B cell (primary cell): Measurements from ENCODE around the gene NECTIN4. TPM values are rescaled to one million over a fixed set of nuclear protein-coding genes. Genes with fewer than 3 reads are reported as not detected.

Source experiments
- ATAC-seq: fragments of 200-7000 bp; cut with Tn5 transposase; one replicate; pipeline ENCODE4 v1.10.0; 2021; ENCODE audit warnings: low read depth, mild to moderate bottlenecking, moderate number of reproducible peaks, moderate library complexity
- CTCF ChIA-PET: fragments of 350-600 bp; sonication (Branson Sonifier 250); formaldehyde crosslinking; loops from one replicate; lab custom pipeline; 2021; ENCODE audit warnings: antibody characterized with exemption, inconsistent platforms; lab: Charles Lee
- POLR2A ChIA-PET: fragments of 350-600 bp; sonication (Branson Sonifier 250); formaldehyde crosslinking; loops from one replicate; lab custom pipeline; 2021; ENCODE audit warnings: antibody characterized with exemption; lab: Charles Lee
- DNase-seq: peaks from one replicate; pipeline ENCODE4 v3.0.0; 2013
- H2AFZ ChIP-seq: 2 replicates; pipeline ENCODE4 v1.6.1; 2012; ENCODE audit warnings: mild to moderate bottlenecking, low read depth, low read length; ENCODE audit not compliant: insufficient read depth, poor library complexity, severe bottlenecking
- H3K27ac ChIP-seq, 2 donors: 1 replicate in 1 of 2; 2 replicates in 1 of 2; pipeline ENCODE4 v1.5.1; 2012 to 2013; ENCODE audit warnings: low read length in 2 of 2, mild to moderate bottlenecking in 2 of 2, moderate library complexity in 1 of 2
- H3K27me3 ChIP-seq, 4 experiments: fragments of 200-600 bp in 1 of 4; sonication (generic) in 1 of 4; replicated peaks in 1 of 4; 1 replicate in 2 of 4; 2 replicates in 2 of 4; pipeline versions ENCODE4 v1.6.1 to v1.7.0; 2013 to 2016; ENCODE audit warnings: low read length in 3 of 4, mild to moderate bottlenecking in 2 of 4, mixed read lengths in 1 of 4, moderate library complexity in 1 of 4; ENCODE audit not compliant: insufficient read depth in 4 of 4, control insufficient read depth in 3 of 4; ENCODE audit errors: control extremely low read depth in 1 of 4
- H3K36me3 ChIP-seq, 2 experiments: replicated peaks in 1 of 2; 1 replicate in 1 of 2; 2 replicates in 1 of 2; pipeline versions ENCODE4 v1.6.1 to v1.7.1; 2013; ENCODE audit warnings: low read length in 1 of 2; ENCODE audit not compliant: insufficient read depth in 2 of 2, control insufficient read depth in 1 of 2; ENCODE audit errors: control extremely low read depth in 1 of 2, extremely low read depth in 1 of 2
- H3K4me1 ChIP-seq, 2 donors: fragments of 200-600 bp in 1 of 2; sonication (generic) in 1 of 2; 1 replicate in 1 of 2; 2 replicates in 1 of 2; pipeline versions ENCODE4 v1.5.1 to v1.6.1; 2013 to 2017; ENCODE audit warnings: low read length in 2 of 2; ENCODE audit not compliant: control insufficient read depth in 2 of 2, insufficient read depth in 2 of 2
- H3K4me2 ChIP-seq: replicated peaks from 2 replicates; pipeline ENCODE3; 2012; ENCODE audit warnings: mild to moderate bottlenecking, low read depth, low read length; ENCODE audit not compliant: poor library complexity, severe bottlenecking
- H3K4me3 ChIP-seq, 5 experiments: fragments of 200-600 bp in 1 of 5; sonication (generic) in 1 of 5; 1 replicate in 3 of 5; 2 replicates in 2 of 5; pipeline versions ENCODE4 v1.5.1 to v1.7.0; 2011 to 2016; ENCODE audit warnings: low read length in 4 of 5, mild to moderate bottlenecking in 4 of 5, low read depth in 2 of 5, control low read depth in 1 of 5, moderate library complexity in 1 of 5; ENCODE audit not compliant: insufficient read depth in 1 of 5; ENCODE audit errors: control extremely low read depth in 1 of 5, extremely low read depth in 1 of 5
- H3K79me2 ChIP-seq: fragments of 200-600 bp; sonication (generic); one replicate; pipeline ENCODE4 v1.6.0; 2016; ENCODE audit warnings: low read length; ENCODE audit not compliant: control insufficient read depth, insufficient read depth
- H3K9ac ChIP-seq: fragments of 200-600 bp; sonication (generic); 2 replicates; pipeline ENCODE4 v1.6.1; 2017; ENCODE audit warnings: mild to moderate bottlenecking, low read length, moderate library complexity
- H3K9me3 ChIP-seq, 3 donors: one replicate each; pipeline versions ENCODE4 v1.6.1 to v1.7.1; 2013; ENCODE audit warnings: low read length in 2 of 3; ENCODE audit not compliant: control insufficient read depth in 2 of 3, insufficient read depth in 1 of 3; ENCODE audit errors: control extremely low read depth in 1 of 3
- H4K20me1 ChIP-seq: 2 replicates; pipeline ENCODE4 v1.6.0; 2012; ENCODE audit warnings: mild to moderate bottlenecking, low read length; ENCODE audit not compliant: insufficient read depth, control insufficient read depth, poor library complexity, severe bottlenecking
- H3K27ac Mint-ChIP-seq: one replicate; pipeline ENCODE4 v1.8.0; 2021; ENCODE audit warnings: mixed read lengths
- H3K27me3 Mint-ChIP-seq: one replicate; pipeline ENCODE4 v1.8.0; 2021; ENCODE audit warnings: mixed read lengths
- H3K4me1 Mint-ChIP-seq: one replicate; pipeline ENCODE4 v1.8.0; 2021; ENCODE audit warnings: mixed read lengths
- H3K4me3 Mint-ChIP-seq: one replicate; pipeline ENCODE4 v1.8.0; 2021; ENCODE audit warnings: mixed read lengths
- H3K9me3 Mint-ChIP-seq: one replicate; pipeline ENCODE4 v1.8.0; 2022; ENCODE audit warnings: mixed read lengths; ENCODE audit not compliant: insufficient read depth
- CTCF ChIP-seq: fragments of 200-600 bp; IDR thresholded peaks from one replicate; pipeline ENCODE4 v1.8.0; 2022; ENCODE audit warnings: antibody characterized with exemption, mild to moderate bottlenecking
- EZH2 ChIP-seq: IDR thresholded peaks from 2 replicates; pipeline ENCODE4 v1.6.1; 2012; ENCODE audit warnings: borderline replicate concordance, low read depth, mild to moderate bottlenecking, moderate library complexity, low read length; ENCODE audit not compliant: insufficient read depth, poor library complexity, severe bottlenecking
- WGBS: methylation state at CpG from one replicate; pipeline ENCODE4 v1.1.5; 2013; ENCODE audit warnings: missing lambda C conversion rate; ENCODE audit not compliant: insufficient coverage; 5-methylcytosine and 5-hydroxymethylcytosine counted together
- intact Hi-C: fragments of 100-400 bp; cut with micrococcal nuclease; formaldehyde crosslinking; loops from one replicate; pipeline ENCODE4 v1.10.0; 2022
- polyA plus RNA-seq: library from polyadenylated mRNA; depleted of rRNA; stranded (reverse); fragments of >200 nt; gene quantifications from 2 replicates; pipeline ENCODE4 v1.2.3, GENCODE V29; 2012
- total RNA-seq, 2 donors: library from RNA; stranded (reverse); fragments of 120-200 nt in 1 of 2; gene quantifications; 1 replicate in 1 of 2; 2 replicates in 1 of 2; pipeline versions ENCODE4 v1.2.3 to v1.2.4, GENCODE V29; 2013 to 2022

The NECTIN4 gene
- total and polyA plus RNA-seq, 2 donors (not counting 1 experiment from before 2014, with no cell fraction given) = not detected

GRCh38 chr1:161128591-161129420 is 39.4 kb upstream of the NECTIN4 start:
- DNase-seq (no peak), ATAC-seq (no peak)
- H3K27me3 Mint-ChIP-seq = no peaks in the 10 kb centered on the region
- H3K9me3 ChIP-seq = no peaks in the 10 kb centered on the region
- H3K9ac ChIP-seq = no peak overlapping the region
- H2AFZ ChIP-seq = no peak overlapping the region
- peaks cover 36% of the 10 kb centered on the region for H3K4me1 Mint-ChIP-seq
- H3K79me2 ChIP-seq = peaks cover 41% of the 10 kb centered on the region
- H3K4me1 ChIP-seq = peaks cover 17 to 24% of the 10 kb centered on the region in 2 donors
- intact Hi-C loops = no loop called here
- 94% methylated on average over 2 of the region's 4 CpGs for WGBS
- ChIA-PET CTCF (interaction anchor here (0.7 to 0.8 kb wide), 2 partner anchors 77 to 1968 kb away, joined by 3 read pairs; no protein-coding TSS in a partner anchor), POLR2A (interaction anchor here (0.6 kb wide), 1 partner anchor 141 kb away, joined by 5 read pairs; no protein-coding TSS in a partner anchor)
- no peaks in the 10 kb centered on the region for H3K9me3 Mint-ChIP-seq
- H4K20me1 ChIP-seq = no peaks in the 10 kb centered on the region
- H3K27ac Mint-ChIP-seq = no peak overlapping the region
- no peak overlapping the region for H3K4me3 Mint-ChIP-seq
- no peaks in the 10 kb centered on the region for H3K27me3 ChIP-seq
- TF ChIP-seq CTCF = no peak
- no peak for TF ChIP-seq EZH2
- H3K36me3 ChIP-seq = peaks cover 2 to 52% of the 10 kb centered on the region in 2 experiments
- H3K4me2 ChIP-seq = no peak overlapping the region
- H3K27ac ChIP-seq = no peak overlapping the region
- H3K4me3 ChIP-seq = no peak overlapping the region

- CTCF ChIA-PET = interaction anchor here (0.6 to 2.2 kb wide), 5 partner anchors 10 to 1967 kb away, joined by 3 to 9 read pairs (median 3); partner anchors contain the start of gene KLHDC9
- Histone ChIP-seq H2AFZ (no peak overlapping the region), H3K9ac (no peak overlapping the region), H3K36me3 (peaks cover 2 to 61% of the 10 kb centered on the region in 2 experiments), H4K20me1 (no peaks in the 10 kb centered on the region), H3K4me3 (no peak overlapping the region), H3K79me2 (peaks cover 29% of the 10 kb centered on the region), H3K27me3 (no peaks in the 10 kb centered on the region), H3K27ac (peak overlapping the region in 1 of 2 donors; percentile 17), H3K4me2 (no peak overlapping the region), H3K4me1 (peaks cover 10 to 16% of the 10 kb centered on the region in 2 donors), H3K9me3 (no peaks in the 10 kb centered on the region)
- DNase-seq = no peak
- Mint-ChIP-seq H3K27me3 (no peaks in the 10 kb centered on the region), H3K4me3 (no peak overlapping the region), H3K27ac (no peak overlapping the region), H3K4me1 (peaks cover 38% of the 10 kb centered on the region), H3K9me3 (no peaks in the 10 kb centered on the region)
- TF ChIP-seq CTCF = no peak
- TF ChIP-seq EZH2 = no peak
- POLR2A ChIA-PET = interaction anchor here (0.5 kb wide), 1 partner anchor 69 kb away, joined by 5 read pairs; no protein-coding TSS in a partner anchor
- no CpG with 5 or more reads among the region's 2 CpGs for WGBS
- ATAC-seq = no peak
- intact Hi-C loops = no loop called here
Measured at GRCh38 chr1:161127649-161128048, 38.3 kb upstream of the NECTIN4 start.
